HG03097 (cell line): ENCODE results near the gene KRT20.
"Not testable (repeated sequence)": the region's sequence is repeated elsewhere in the genome, so short reads cannot be mapped to it uniquely, and the experiment has no call there.

Experiments used
- ATAC-seq: cut with Tn5 transposase; IDR thresholded peaks from one replicate; pipeline ENCODE4 v1.9.1; 2021; ENCODE audit not compliant: unreplicated experiment, low FRiP score

KRT20 gene

GRCh38 chr17:40901981-40902474 lies 17.0 kb upstream of the KRT20 start:
- ATAC-seq = no peak

- no peak for ATAC-seq
Measured at GRCh38 chr17:40900809-40901356, 15.8 kb upstream of the KRT20 start.

- ATAC-seq = no peak
Measured at GRCh38 chr17:40896916-40897455, 11.9 kb upstream of the KRT20 start.

GRCh38 chr17:40895106-40895730 lies 10.2 kb upstream of the KRT20 start:
- no peak for ATAC-seq

- ATAC-seq = no peak
Measured at GRCh38 chr17:40888196-40888720, 3.2 kb upstream of the KRT20 start.

- ATAC-seq = no peak
Measured at GRCh38 chr17:40886090-40886489, 1.0 kb upstream of the KRT20 start.

GRCh38 chr17:40883626-40884334 lies 1.3 kb downstream of the KRT20 start:
- ATAC-seq = no peak

- ATAC-seq = no peak
Measured at GRCh38 chr17:40883031-40883430, 2.0 kb downstream of the KRT20 start.

- ATAC-seq = no peak
Measured at GRCh38 chr17:40879026-40879425, 6.0 kb downstream of the KRT20 start.

- ATAC-seq = no peak
Measured at GRCh38 chr17:40878044-40878443, 7.0 kb downstream of the KRT20 start.

- ATAC-seq = no peak
Measured at GRCh38 chr17:40873801-40874200, 11.2 kb downstream of the KRT20 start.

- no peak for ATAC-seq
Measured at GRCh38 chr17:40873255-40873654, 11.8 kb downstream of the KRT20 start.

GRCh38 chr17:40872416-40872815 lies 12.6 kb downstream of the KRT20 start:
- no peak for ATAC-seq

GRCh38 chr17:40871316-40871715 lies 13.7 kb downstream of the KRT20 start:
- no peak for ATAC-seq

- ATAC-seq = no peak
Measured at GRCh38 chr17:40870136-40870535, 14.9 kb downstream of the KRT20 start.

- ATAC-seq = no peak
Measured at GRCh38 chr17:40866838-40867237, 18.2 kb downstream of the KRT20 start, which contains the start of gene KRT12. Gene KRT12 (minus strand): TSS chr17:40867223. CDS start chr17:40867186, 37 bp downstream.

- no peak for ATAC-seq
Measured at GRCh38 chr17:40864661-40865390, 20.2 kb downstream of the KRT20 start.

GRCh38 chr17:40862985-40863733 lies 21.9 kb downstream of the KRT20 start:
- no peak for ATAC-seq

GRCh38 chr17:40859536-40859935 lies 25.5 kb downstream of the KRT20 start:
- ATAC-seq = no peak

GRCh38 chr17:40858667-40859066 lies 26.4 kb downstream of the KRT20 start:
- ATAC-seq = not testable (repeated sequence)
